Activated CD4-positive, alpha-beta T cell treated with anti-CD3 and anti-CD28 coated beads for 1 hour (primary cell): ENCODE results near the gene NOS1.

Source experiments
- DNase-seq: peaks from one replicate; pipeline ENCODE4 v3.0.0-alpha.2; 2020

Gene NOS1

GRCh38 chr12:117363056-117363662 lies 1.7 kb upstream of the NOS1 start:
- no peak for DNase-seq

GRCh38 chr12:117362391-117362790 lies 965 bp upstream of the NOS1 start:
- DNase-seq: no peak

GRCh38 chr12:117361905-117362304 lies 479 bp upstream of the NOS1 start:
- no peak for DNase-seq

GRCh38 chr12:117360551-117361346 lies 677 bp downstream of the NOS1 start:
- DNase-seq: no peak

GRCh38 chr12:117360222-117360550 lies 1.2 kb downstream of the NOS1 start:
- no peak for DNase-seq

GRCh38 chr12:117359029-117359845 lies 2.2 kb downstream of the NOS1 start:
- no peak for DNase-seq

- DNase-seq: no peak
These were observed 5.4 kb downstream of the NOS1 start for GRCh38 chr12:117356048-117356447.

GRCh38 chr12:117352883-117353282 lies 8.5 kb downstream of the NOS1 start:
- no peak for DNase-seq

GRCh38 chr12:117352206-117352605 lies 9.2 kb downstream of the NOS1 start:
- no peak for DNase-seq

GRCh38 chr12:117350140-117350539 lies 11.3 kb downstream of the NOS1 start:
- no peak for DNase-seq

GRCh38 chr12:117347588-117347987 lies 13.8 kb downstream of the NOS1 start:
- no peak for DNase-seq

- no peak for DNase-seq
These were observed 16.7 kb downstream of the NOS1 start for GRCh38 chr12:117344716-117345115.

- no peak for DNase-seq
These were observed 17.6 kb downstream of the NOS1 start for GRCh38 chr12:117343849-117344248.

- no peak for DNase-seq
These were observed 18.1 kb downstream of the NOS1 start for GRCh38 chr12:117343296-117343695.

- DNase-seq: no peak
These were observed 18.7 kb downstream of the NOS1 start for GRCh38 chr12:117342682-117343081.

GRCh38 chr12:117342247-117342646 lies 19.2 kb downstream of the NOS1 start:
- DNase-seq: no peak

- no peak for DNase-seq
These were observed 22.3 kb downstream of the NOS1 start for GRCh38 chr12:117339104-117339503.

- no peak for DNase-seq
These were observed 26.4 kb downstream of the NOS1 start for GRCh38 chr12:117334855-117335587.

- DNase-seq: no peak
These were observed 27.4 kb downstream of the NOS1 start for GRCh38 chr12:117334051-117334450.

GRCh38 chr12:117333331-117333881 lies 28.0 kb downstream of the NOS1 start:
- DNase-seq: no peak

GRCh38 chr12:117331691-117332090 lies 29.7 kb downstream of the NOS1 start:
- DNase-seq: no peak

- DNase-seq: no peak
These were observed 30.8 kb downstream of the NOS1 start for GRCh38 chr12:117330441-117331113.
